Endodermal cell (in vitro differentiated cells): ENCODE results near the gene RAB40C. TPM values are rescaled to one million over a fixed set of nuclear protein-coding genes. Genes with fewer than 3 reads are reported as not detected.

Experiments
- DNase-seq: peaks from one replicate; pipeline ENCODE4 v3.0.0-alpha.2; 2017
- H3K27ac ChIP-seq: 2 replicates; pipeline ENCODE4 v1.5.1; 2013; ENCODE audit warnings: mild to moderate bottlenecking, low read depth, low read length, moderate library complexity
- H3K27me3 ChIP-seq: 2 replicates; pipeline ENCODE4 v1.6.1; 2013; ENCODE audit warnings: mild to moderate bottlenecking, low read length, moderate library complexity; ENCODE audit not compliant: insufficient read depth, control insufficient read depth, poor library complexity, severe bottlenecking
- H3K36me3 ChIP-seq: 2 replicates; pipeline ENCODE4 v1.7.0; 2013; ENCODE audit warnings: mild to moderate bottlenecking, low read length, moderate library complexity; ENCODE audit not compliant: control insufficient read depth, insufficient read depth
- H3K4me1 ChIP-seq: one replicate; pipeline ENCODE4 v1.7.0; 2013; ENCODE audit warnings: low read length; ENCODE audit not compliant: control insufficient read depth, insufficient read depth
- H3K4me3 ChIP-seq: 2 replicates; pipeline ENCODE4 v1.5.1; 2013; ENCODE audit warnings: mild to moderate bottlenecking, low read length, moderate library complexity
- H3K9ac ChIP-seq: 2 replicates; pipeline ENCODE4 v1.6.1; 2013; ENCODE audit warnings: mild to moderate bottlenecking, low read length, moderate library complexity; ENCODE audit not compliant: poor library complexity, severe bottlenecking; ENCODE audit errors: extremely low read depth
- H3K9me3 ChIP-seq: 2 replicates; pipeline ENCODE4 v1.6.1; 2013; ENCODE audit warnings: mild to moderate bottlenecking, low read length, moderate library complexity; ENCODE audit not compliant: control insufficient read depth
- H3K27ac Mint-ChIP-seq: 2 replicates; pipeline ENCODE4 v1.8.0; 2020; ENCODE audit warnings: mixed read lengths
- H3K27me3 Mint-ChIP-seq: 2 replicates; pipeline ENCODE4 v1.8.0; 2021; ENCODE audit warnings: mild to moderate bottlenecking, mixed read lengths; ENCODE audit not compliant: insufficient read depth
- H3K36me3 Mint-ChIP-seq: 2 replicates; pipeline ENCODE4 v1.8.0; 2020; ENCODE audit warnings: low read depth, mixed read lengths
- H3K4me1 Mint-ChIP-seq: 2 replicates; pipeline ENCODE4 v1.8.0; 2020; ENCODE audit warnings: mixed read lengths
- H3K4me3 Mint-ChIP-seq: 2 replicates; pipeline ENCODE4 v1.8.0; 2020; ENCODE audit warnings: mild to moderate bottlenecking, moderate library complexity, mixed read lengths
- H3K9me3 Mint-ChIP-seq: 2 replicates; pipeline ENCODE4 v1.8.0; 2020; ENCODE audit warnings: mild to moderate bottlenecking, mixed read lengths
- CTCF ChIP-seq: fragments of 200-600 bp; sonication (generic); conservative IDR thresholded peaks from 2 replicates; pipeline ENCODE4 v1.5.0; 2021; ENCODE audit warnings: antibody characterized with exemption, mild to moderate bottlenecking
- WGBS, 2 experiments: methylation state at CpG; one replicate each; pipeline versions ENCODE4 v1.1.5 to v1.1.7; 2013; ENCODE audit warnings: missing lambda C conversion rate in 2 of 2, mixed read lengths in 1 of 2; ENCODE audit not compliant: insufficient coverage in 1 of 2, insufficient read length in 1 of 2; 5-methylcytosine and 5-hydroxymethylcytosine counted together
- total RNA-seq, 2 donors: library from RNA; stranded (reverse); fragmentation: NEBNext Ultra II Directional in 1 of 2; extraction: Animal tissue kit (Norgen Biotek cat#: 25700) in 1 of 2; gene quantifications; 2 replicates in 1 of 2; 3 replicates in 1 of 2; pipeline ENCODE4 v1.2.1, GENCODE V29; 2021

RAB40C gene
- total RNA-seq, 2 donors from 2014 or later = 21.3 to 25.9 TPM

GRCh38 chr16:572865-573650 lies 16.8 kb upstream of the RAB40C start:
- Histone ChIP-seq H3K9ac (no peak overlapping the region), H3K4me3 (no peak overlapping the region), H3K9me3 (no peaks in the 10 kb centered on the region)

GRCh38 chr16:574021-574760 lies 15.7 kb upstream of the RAB40C start:
- H3K27ac Mint-ChIP-seq = no peak overlapping the region
- 94 to 98% methylated on average over 32 to 46 of the region's 46 CpGs for WGBS, 2 experiments
- Histone ChIP-seq H3K4me3 (no peak overlapping the region), H3K9ac (no peak overlapping the region), H3K9me3 (no peaks in the 10 kb centered on the region), H3K27me3 (no peaks in the 10 kb centered on the region), H3K4me1 (no peaks in the 10 kb centered on the region), H3K36me3 (peaks cover 4% of the 10 kb centered on the region), H3K27ac (no peak overlapping the region)
- no peak for DNase-seq
- H3K36me3 Mint-ChIP-seq = peaks cover 10% of the 10 kb centered on the region
- no peak for TF ChIP-seq CTCF
- H3K4me1 Mint-ChIP-seq = peaks cover 10% of the 10 kb centered on the region
- no peaks in the 10 kb centered on the region for H3K27me3 Mint-ChIP-seq
- no peaks in the 10 kb centered on the region for H3K9me3 Mint-ChIP-seq
- no peak overlapping the region for H3K4me3 Mint-ChIP-seq

More at GRCh38 chr16:572865-573650, 16.8 kb upstream of the RAB40C start:
- no peaks in the 10 kb centered on the region for H3K27me3 Mint-ChIP-seq
- H3K36me3 Mint-ChIP-seq = peaks cover 10% of the 10 kb centered on the region
- peaks cover 4% of the 10 kb centered on the region for H3K36me3 ChIP-seq
- no peaks in the 10 kb centered on the region for H3K27me3 ChIP-seq
- no peaks in the 10 kb centered on the region for H3K9me3 Mint-ChIP-seq
- no peak for DNase-seq
- no peaks in the 10 kb centered on the region for H3K4me1 ChIP-seq
- TF ChIP-seq CTCF = no peak
- no peak overlapping the region for H3K27ac ChIP-seq
- H3K4me3 Mint-ChIP-seq = no peak overlapping the region
- H3K4me1 Mint-ChIP-seq = peaks cover 13% of the 10 kb centered on the region
- no peak overlapping the region for H3K27ac Mint-ChIP-seq
- 87 to 88% methylated on average over 16 to 27 of the region's 27 CpGs for WGBS, 2 experiments

GRCh38 chr16:575354-576196 lies 14.3 kb upstream of the RAB40C start:
- Histone ChIP-seq H3K9ac (no peak overlapping the region), H3K27me3 (no peaks in the 10 kb centered on the region), H3K9me3 (no peaks in the 10 kb centered on the region), H3K4me3 (no peak overlapping the region), H3K27ac (no peak overlapping the region), H3K4me1 (no peaks in the 10 kb centered on the region), H3K36me3 (peaks cover 4% of the 10 kb centered on the region)
- Mint-ChIP-seq H3K4me1 (peaks cover 6% of the 10 kb centered on the region), H3K36me3 (peaks cover 10% of the 10 kb centered on the region), H3K27ac (no peak overlapping the region), H3K9me3 (no peaks in the 10 kb centered on the region), H3K27me3 (no peaks in the 10 kb centered on the region), H3K4me3 (no peak overlapping the region)
- TF ChIP-seq CTCF = no peak
- DNase-seq = no peak
- 92 to 94% methylated on average over 26 to 36 of the region's 36 CpGs for whole genome bisulfite sequencing, 2 experiments
